Keratinocyte (primary cell): ENCODE data around the gene TMCC1. TPM values are rescaled to one million over a fixed set of nuclear protein-coding genes. Genes with fewer than 3 reads are reported as not detected.
A peak's percentile ranks its signal among the peaks of the same experiment; 100 is the strongest.

Source experiments
- DNase-seq: peaks from one replicate; pipeline ENCODE4 v3.0.0-alpha.2; 2011; ENCODE audit warnings: low read depth, missing footprints, low spot score
- FAIRE-seq: peaks from 2 replicates; lab custom pipeline; 2011; peaks lifted over from hg19 to GRCh38; lab: Jason Lieb, UNC
- H2AFZ ChIP-seq: 2 replicates; pipeline ENCODE4 v1.6.0; 2012; ENCODE audit warnings: low read length, control low read depth, inconsistent platforms; ENCODE audit not compliant: control insufficient read depth
- H3K27ac ChIP-seq: 2 replicates; pipeline ENCODE4 v1.5.1; 2011; ENCODE audit warnings: low read length; ENCODE audit not compliant: control insufficient read depth, insufficient read depth
- H3K27me3 ChIP-seq: 3 replicates; pipeline ENCODE4 v1.6.0; 2011; ENCODE audit warnings: low read length; ENCODE audit not compliant: control insufficient read depth, insufficient read depth; ENCODE audit errors: extremely low read depth
- H3K36me3 ChIP-seq, 2 experiments: 2 replicates in 1 of 2; 3 replicates in 1 of 2; pipeline ENCODE4 v1.5.1; 2011; ENCODE audit warnings: low read length in 2 of 2, mild to moderate bottlenecking in 1 of 2; ENCODE audit not compliant: control insufficient read depth in 2 of 2, insufficient read depth in 2 of 2; ENCODE audit errors: extremely low read depth in 1 of 2
- H3K4me1 ChIP-seq: 3 replicates; pipeline ENCODE4 v1.5.1; 2011; ENCODE audit warnings: low read length; ENCODE audit not compliant: control insufficient read depth, insufficient read depth; ENCODE audit errors: extremely low read depth
- H3K4me2 ChIP-seq: 3 replicates; pipeline ENCODE4 v1.6.0; 2011; ENCODE audit warnings: low read depth, low read length; ENCODE audit not compliant: control insufficient read depth, insufficient read depth; ENCODE audit errors: extremely low read depth
- H3K4me3 ChIP-seq, 3 experiments: fragments of 200-600 bp in 1 of 3; sonication (generic) in 1 of 3; 2 replicates in 2 of 3; 3 replicates in 1 of 3; pipeline ENCODE4 v1.5.1; 2011 to 2016; ENCODE audit warnings: low read length in 3 of 3, mild to moderate bottlenecking in 3 of 3, control low read depth in 2 of 3, inconsistent platforms in 1 of 3, low read depth in 1 of 3, mixed read lengths in 1 of 3, mixed run types in 1 of 3, moderate library complexity in 1 of 3; ENCODE audit not compliant: control insufficient read depth in 2 of 3, insufficient read depth in 2 of 3; ENCODE audit errors: extremely low read depth in 1 of 3
- H3K79me2 ChIP-seq: 2 replicates; pipeline ENCODE4 v1.6.0; 2012; ENCODE audit warnings: low read length; ENCODE audit not compliant: control insufficient read depth, insufficient read depth
- H3K9ac ChIP-seq: 3 replicates; pipeline ENCODE4 v1.6.0; 2011; ENCODE audit warnings: low read length; ENCODE audit not compliant: control insufficient read depth, insufficient read depth; ENCODE audit errors: extremely low read depth
- H3K9me1 ChIP-seq: 3 replicates; pipeline ENCODE4 v1.6.0; 2011; ENCODE audit warnings: low read length; ENCODE audit not compliant: control insufficient read depth, insufficient read depth; ENCODE audit errors: extremely low read depth
- H3K9me3 ChIP-seq: 2 replicates; pipeline ENCODE4 v1.5.1; 2012; ENCODE audit warnings: low read depth, low read length; ENCODE audit not compliant: control insufficient read depth
- H4K20me1 ChIP-seq: 3 replicates; pipeline ENCODE4 v1.6.0; 2011; ENCODE audit warnings: low read length; ENCODE audit not compliant: control insufficient read depth, insufficient read depth; ENCODE audit errors: extremely low read depth
- EZH2 ChIP-seq: IDR thresholded peaks from one replicate; pipeline ENCODE4 v1.6.1; 2012; ENCODE audit warnings: inconsistent platforms, mild to moderate bottlenecking, low read length, moderate library complexity
- dilution Hi-C: fragments of 300-500 bp; cut with MboI; formaldehyde crosslinking; loops from one replicate; pipeline ENCODE4 v1.7.0; 2020; ENCODE audit warnings: low sequenced_read_pairs; ENCODE audit not compliant: extremely low pct_ligation_motif_present
- polyA plus RNA-seq, 5 experiments: library from polyadenylated mRNA; depleted of rRNA in 3 of 5; stranded (reverse) in 3 of 5; stranded (forward) in 1 of 5; unstranded in 1 of 5; fragments of >200 nt; gene quantifications; 1 replicate in 1 of 5; 2 replicates in 3 of 5; 3 replicates in 1 of 5; pipeline versions ENCODE4 v1.2.1 to v1.2.3, GENCODE V29; 2011 to 2012; ENCODE audit warnings: missing spikeins in 2 of 5, low read depth in 1 of 5, low replicate concordance in 1 of 5
- TF ChIP-seq, protein P1 (sequence below), 3 experiments: IDR thresholded peaks in 1 of 3; conservative IDR thresholded peaks in 1 of 3; optimal IDR thresholded peaks in 1 of 3; 2 replicates in 2 of 3; 3 replicates in 1 of 3; pipeline versions ENCODE3 to v1.5.1; 2011; ENCODE audit warnings: low read length in 3 of 3, mild to moderate bottlenecking in 3 of 3, moderate library complexity in 2 of 3, control low read depth in 1 of 3, inconsistent platforms in 1 of 3; ENCODE audit not compliant: insufficient read depth in 2 of 3; ENCODE audit errors: extremely low read depth in 1 of 3

TMCC1 gene
- polyA plus RNA-seq, 1 donor (not counting 4 experiments of a cell fraction or from before 2014, with no cell fraction given) = 27.7 TPM

GRCh38 chr3:129888771-129889170, 4.7 kb downstream of the TMCC1 start:
- Histone ChIP-seq H3K4me1 (peaks cover 16% of the 10 kb centered on the region), H3K36me3 (no peaks in the 10 kb centered on the region), H3K9me3 (no peaks in the 10 kb centered on the region), H3K27ac (no peak overlapping the region), H3K4me3 (no peak overlapping the region), H3K9ac (no peak overlapping the region), H3K79me2 (peaks cover 44% of the 10 kb centered on the region), H3K27me3 (no peaks in the 10 kb centered on the region), H3K9me1 (peaks cover 2% of the 10 kb centered on the region), H4K20me1 (no peaks in the 10 kb centered on the region), H3K4me2 (no peak overlapping the region), H2AFZ (no peak overlapping the region)
- TF ChIP-seq EZH2 = no peak
- TF ChIP-seq, protein P1, sequence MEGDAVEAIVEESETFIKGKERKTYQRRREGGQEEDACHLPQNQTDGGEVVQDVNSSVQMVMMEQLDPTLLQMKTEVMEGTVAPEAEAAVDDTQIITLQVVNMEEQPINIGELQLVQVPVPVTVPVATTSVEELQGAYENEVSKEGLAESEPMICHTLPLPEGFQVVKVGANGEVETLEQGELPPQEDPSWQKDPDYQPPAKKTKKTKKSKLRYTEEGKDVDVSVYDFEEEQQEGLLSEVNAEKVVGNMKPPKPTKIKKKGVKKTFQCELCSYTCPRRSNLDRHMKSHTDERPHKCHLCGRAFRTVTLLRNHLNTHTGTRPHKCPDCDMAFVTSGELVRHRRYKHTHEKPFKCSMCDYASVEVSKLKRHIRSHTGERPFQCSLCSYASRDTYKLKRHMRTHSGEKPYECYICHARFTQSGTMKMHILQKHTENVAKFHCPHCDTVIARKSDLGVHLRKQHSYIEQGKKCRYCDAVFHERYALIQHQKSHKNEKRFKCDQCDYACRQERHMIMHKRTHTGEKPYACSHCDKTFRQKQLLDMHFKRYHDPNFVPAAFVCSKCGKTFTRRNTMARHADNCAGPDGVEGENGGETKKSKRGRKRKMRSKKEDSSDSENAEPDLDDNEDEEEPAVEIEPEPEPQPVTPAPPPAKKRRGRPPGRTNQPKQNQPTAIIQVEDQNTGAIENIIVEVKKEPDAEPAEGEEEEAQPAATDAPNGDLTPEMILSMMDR (optimal IDR thresholded peaks at IDR 0.05 in 1 of 3, IDR thresholded peaks at IDR 0.05 in 1 of 3, conservative IDR thresholded peaks at IDR 0.05 in 1 of 3; ENCODE audit: extremely low read depth in 1 of 3, insufficient read depth in 2 of 3, low read length in 3 of 3) = no peak
- peak; percentile 49 for FAIRE-seq
- dilution Hi-C loops = no loop called here
- DNase-seq = no peak

DNA sequence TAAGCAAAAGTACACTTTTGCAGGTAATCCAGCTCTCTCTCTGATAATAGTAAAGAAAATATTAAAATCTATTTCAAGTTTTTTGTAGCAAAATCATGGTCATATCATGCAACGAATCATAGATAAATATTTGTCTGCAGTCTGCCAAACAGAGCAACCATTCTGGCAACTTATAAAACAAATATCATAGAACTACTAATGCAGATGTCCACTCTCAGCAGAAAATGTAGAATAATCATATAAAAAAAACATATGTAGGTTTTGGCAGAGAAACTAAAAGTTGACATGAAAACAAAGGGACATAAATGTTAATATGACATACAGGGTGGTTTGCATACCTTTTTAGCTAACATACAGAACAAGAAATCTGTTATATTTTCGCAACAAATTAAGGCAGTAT, 12.2 kb downstream of the TMCC1 start:
- dilution Hi-C loops = no loop called here
- Histone ChIP-seq H3K4me2 (no peak overlapping the region), H3K9me1 (no peaks in the 10 kb centered on the region), H3K27ac (no peak overlapping the region), H3K4me1 (no peaks in the 10 kb centered on the region), H2AFZ (no peak overlapping the region), H3K36me3 (peaks cover 0 to 4% of the 10 kb centered on the region in 2 experiments), H3K9ac (no peak overlapping the region), H3K9me3 (no peaks in the 10 kb centered on the region), H3K27me3 (no peaks in the 10 kb centered on the region), H4K20me1 (no peaks in the 10 kb centered on the region), H3K79me2 (peaks cover 17% of the 10 kb centered on the region), H3K4me3 (no peak overlapping the region)
- no peak for DNase-seq
- no peak for TF ChIP-seq EZH2
- TF ChIP-seq, protein P1 (optimal IDR thresholded peaks at IDR 0.05 in 1 of 3, IDR thresholded peaks at IDR 0.05 in 1 of 3, conservative IDR thresholded peaks at IDR 0.05 in 1 of 3; ENCODE audit: extremely low read depth in 1 of 3, insufficient read depth in 2 of 3, low read length in 3 of 3) = no peak
- FAIRE-seq = no peak
